Coronary artery (tissue), 2 donors: Measurements from ENCODE around the gene LMCD1.

ENCODE experiments used
- DNase-seq: peaks from one replicate; pipeline ENCODE4 v3.0.0-alpha.2; 2017; ENCODE audit warnings: low spot score
- H3K27ac ChIP-seq, 2 donors: fragments of 200-600 bp; sonication (generic); one replicate each; pipeline ENCODE4 v1.5.1; 2016 to 2019
- H3K4me3 ChIP-seq: fragments of 200-600 bp; sonication (generic); 2 replicates; pipeline ENCODE4 v1.5.1; 2016; ENCODE audit warnings: mild to moderate bottlenecking, moderate library complexity
- CTCF ChIP-seq: fragments of 200-600 bp; sonication (generic); IDR thresholded peaks from one replicate; pipeline ENCODE4 v1.5.1; 2019; ENCODE audit warnings: antibody characterized with exemption

Gene LMCD1

GRCh38 chr3:8503871-8504610, 2.4 kb downstream of the LMCD1 start:
- Histone ChIP-seq H3K27ac (peak overlapping the region; percentile 75 to 77), H3K4me3 (peak overlapping the region; percentile 64)
- no peak for DNase-seq
- no peak for TF ChIP-seq CTCF

DNA sequence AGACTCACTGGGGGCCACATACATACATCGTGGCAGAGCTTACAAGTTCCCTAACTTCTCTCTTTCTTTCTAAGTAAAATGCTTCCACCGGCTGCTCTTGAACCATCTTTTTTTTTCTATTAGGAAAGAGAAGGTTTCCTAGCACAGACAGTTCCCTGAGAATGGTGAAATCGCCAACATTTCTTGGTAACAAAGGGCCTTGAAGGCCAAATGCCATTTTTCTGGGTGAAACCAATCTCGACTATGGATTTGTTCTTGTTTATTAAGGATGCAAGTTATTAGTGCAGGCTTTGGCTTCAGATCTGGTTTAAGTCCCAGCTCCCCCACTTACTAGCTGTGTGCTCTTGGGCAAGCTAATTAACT, 3.0 kb downstream of the LMCD1 start:
- TF ChIP-seq CTCF: no peak
- Histone ChIP-seq H3K4me3 (peak overlapping the region; percentile 64), H3K27ac (peak overlapping the region; percentile 75 to 77)
- DNase-seq: no peak

DNA sequence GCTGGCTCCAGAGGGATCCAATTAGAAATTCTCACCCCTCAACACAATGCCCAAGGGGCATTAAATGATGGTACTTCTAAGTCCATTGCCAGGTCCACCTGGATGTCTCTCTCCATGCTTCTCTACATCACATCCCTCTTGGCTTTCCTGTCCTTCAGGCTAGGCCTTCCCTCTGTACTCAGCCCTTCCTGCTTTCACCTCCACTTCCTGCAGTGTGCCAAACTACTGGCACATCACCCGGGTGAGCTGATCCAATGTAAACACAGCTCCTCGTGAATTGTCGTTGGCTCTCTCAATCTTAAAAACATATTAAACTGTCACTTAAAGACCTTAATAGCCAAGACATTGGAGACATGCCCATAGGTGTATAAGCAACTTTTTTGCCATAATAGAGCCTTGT, 4.0 kb downstream of the LMCD1 start:
- TF ChIP-seq CTCF: no peak
- peak overlapping the region; percentile 75 to 77 for H3K27ac ChIP-seq
- DNase-seq: no peak
- H3K4me3 ChIP-seq: peak overlapping the region; percentile 64

DNA sequence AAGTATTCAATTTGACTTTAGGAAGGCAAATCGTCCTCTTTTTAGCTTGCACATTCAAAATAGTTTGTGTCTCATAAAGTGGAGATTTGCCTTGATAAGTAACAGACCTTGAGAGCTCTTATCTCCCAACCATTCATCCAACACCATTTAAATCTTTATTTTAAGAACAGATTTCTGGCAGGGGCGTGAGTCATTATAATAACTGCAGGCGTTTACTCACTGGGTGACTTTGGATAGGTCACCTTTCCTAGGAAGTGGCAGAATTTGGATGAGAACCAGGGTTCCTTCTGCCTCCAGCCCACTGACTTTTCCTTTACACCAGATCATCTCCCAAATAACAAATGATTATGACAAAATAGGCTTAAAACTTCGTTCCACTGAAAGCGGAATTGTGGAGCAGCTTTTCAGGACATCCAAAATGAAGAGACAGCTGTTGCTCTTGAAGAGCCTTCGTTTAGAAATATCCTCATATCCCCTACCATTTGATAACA, 5.0 kb downstream of the LMCD1 start:
- no peak for DNase-seq
- peak overlapping the region; percentile 75 to 77 for H3K27ac ChIP-seq
- no peak for TF ChIP-seq CTCF
- peak overlapping the region; percentile 64 for H3K4me3 ChIP-seq

GRCh38 chr3:8507496-8507895, 5.9 kb downstream of the LMCD1 start:
- TF ChIP-seq CTCF: no peak
- no peak for DNase-seq
- Histone ChIP-seq H3K4me3 (no peak overlapping the region), H3K27ac (no peak overlapping the region)

GRCh38 chr3:8509961-8510360, 8.3 kb downstream of the LMCD1 start:
- TF ChIP-seq CTCF: no peak
- H3K27ac ChIP-seq: peak overlapping the region; percentile 45 to 54
- no peak overlapping the region for H3K4me3 ChIP-seq
- DNase-seq: no peak

DNA sequence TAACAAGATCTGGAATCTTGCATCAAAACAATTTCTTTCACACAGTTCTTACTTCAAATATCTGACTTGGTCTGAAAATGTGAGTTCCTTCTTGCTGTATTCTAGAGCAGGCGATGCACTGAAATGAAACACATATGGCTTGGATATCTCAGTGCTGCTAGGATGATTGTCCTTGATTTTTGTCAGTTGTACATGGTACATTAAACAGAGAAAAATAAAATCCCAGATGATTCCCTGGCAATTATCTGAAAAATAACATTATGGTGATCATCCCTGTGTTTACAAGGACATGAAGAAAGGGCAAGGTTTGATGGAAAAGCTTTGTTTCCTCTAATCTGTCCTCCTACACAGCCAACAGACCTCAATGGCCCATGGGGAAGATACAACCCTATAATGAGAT, 10.6 kb downstream of the LMCD1 start:
- TF ChIP-seq CTCF: no peak
- no peak overlapping the region for H3K27ac ChIP-seq
- no peak overlapping the region for H3K4me3 ChIP-seq
- DNase-seq: no peak
